Measurements from ENCODE around the gene ARHGEF18. TPM values are rescaled to one million over a fixed set of nuclear protein-coding genes. Genes with fewer than 3 reads are reported as not detected.

The ARHGEF18 gene
- total and polyA plus RNA-seq, 2 of the 13 experiments (the other 11 are each of a cell fraction or from before 2014, with no cell fraction given), result 4.2 to 17.5 TPM

DNA sequence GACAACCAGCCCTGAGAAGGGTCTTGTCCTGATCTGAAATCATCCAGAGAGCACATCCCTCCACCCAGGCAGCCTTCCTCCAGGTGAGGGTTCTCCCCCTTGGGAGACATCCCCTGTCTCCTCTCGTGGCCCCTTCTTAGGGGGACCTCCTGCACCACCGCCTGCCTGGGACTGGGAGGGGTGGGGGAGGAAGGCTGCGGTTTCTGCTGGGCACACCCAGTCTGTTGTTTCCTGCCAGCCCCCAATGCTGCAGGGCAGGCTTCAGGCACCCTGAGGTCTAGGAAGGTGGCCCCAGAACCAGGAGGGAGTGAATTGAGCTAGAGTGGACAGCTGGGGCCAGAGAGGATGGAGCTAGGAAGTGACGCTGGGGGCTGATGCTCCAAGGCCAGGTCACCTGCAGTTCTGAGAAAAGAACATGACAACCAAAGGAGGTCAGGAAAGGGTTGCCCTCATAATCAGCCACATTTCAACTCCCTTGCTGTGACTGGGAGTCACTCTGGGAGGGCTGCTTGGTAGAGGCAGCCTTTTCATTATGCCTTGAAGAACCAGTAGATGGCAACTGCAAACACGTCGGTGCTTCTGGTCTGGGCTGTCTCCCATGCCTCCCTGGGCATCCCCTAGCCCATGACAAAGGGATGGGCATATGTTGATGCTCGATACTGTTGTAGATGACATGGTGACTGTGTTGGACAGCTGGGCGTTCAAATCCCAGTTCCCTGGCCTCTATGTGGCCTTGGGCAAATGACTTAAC, 1.4 kb downstream of the ARHGEF18 start (continued):
- TF ChIP-seq, protein P1, sequence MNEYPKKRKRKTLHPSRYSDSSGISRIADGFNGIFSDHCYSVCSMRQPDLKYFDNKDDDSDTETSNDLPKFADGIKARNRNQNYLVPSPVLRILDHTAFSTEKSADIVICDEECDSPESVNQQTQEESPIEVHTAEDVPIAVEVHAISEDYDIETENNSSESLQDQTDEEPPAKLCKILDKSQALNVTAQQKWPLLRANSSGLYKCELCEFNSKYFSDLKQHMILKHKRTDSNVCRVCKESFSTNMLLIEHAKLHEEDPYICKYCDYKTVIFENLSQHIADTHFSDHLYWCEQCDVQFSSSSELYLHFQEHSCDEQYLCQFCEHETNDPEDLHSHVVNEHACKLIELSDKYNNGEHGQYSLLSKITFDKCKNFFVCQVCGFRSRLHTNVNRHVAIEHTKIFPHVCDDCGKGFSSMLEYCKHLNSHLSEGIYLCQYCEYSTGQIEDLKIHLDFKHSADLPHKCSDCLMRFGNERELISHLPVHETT (CRISPR knock-in tag; conservative IDR thresholded peaks at IDR 0.05), result no peak
- TF ChIP-seq MYC (CRISPR knock-in tag; IDR thresholded peaks at IDR 0.05; ENCODE audit: borderline replicate concordance), result no peak
- TF ChIP-seq, protein P2, sequence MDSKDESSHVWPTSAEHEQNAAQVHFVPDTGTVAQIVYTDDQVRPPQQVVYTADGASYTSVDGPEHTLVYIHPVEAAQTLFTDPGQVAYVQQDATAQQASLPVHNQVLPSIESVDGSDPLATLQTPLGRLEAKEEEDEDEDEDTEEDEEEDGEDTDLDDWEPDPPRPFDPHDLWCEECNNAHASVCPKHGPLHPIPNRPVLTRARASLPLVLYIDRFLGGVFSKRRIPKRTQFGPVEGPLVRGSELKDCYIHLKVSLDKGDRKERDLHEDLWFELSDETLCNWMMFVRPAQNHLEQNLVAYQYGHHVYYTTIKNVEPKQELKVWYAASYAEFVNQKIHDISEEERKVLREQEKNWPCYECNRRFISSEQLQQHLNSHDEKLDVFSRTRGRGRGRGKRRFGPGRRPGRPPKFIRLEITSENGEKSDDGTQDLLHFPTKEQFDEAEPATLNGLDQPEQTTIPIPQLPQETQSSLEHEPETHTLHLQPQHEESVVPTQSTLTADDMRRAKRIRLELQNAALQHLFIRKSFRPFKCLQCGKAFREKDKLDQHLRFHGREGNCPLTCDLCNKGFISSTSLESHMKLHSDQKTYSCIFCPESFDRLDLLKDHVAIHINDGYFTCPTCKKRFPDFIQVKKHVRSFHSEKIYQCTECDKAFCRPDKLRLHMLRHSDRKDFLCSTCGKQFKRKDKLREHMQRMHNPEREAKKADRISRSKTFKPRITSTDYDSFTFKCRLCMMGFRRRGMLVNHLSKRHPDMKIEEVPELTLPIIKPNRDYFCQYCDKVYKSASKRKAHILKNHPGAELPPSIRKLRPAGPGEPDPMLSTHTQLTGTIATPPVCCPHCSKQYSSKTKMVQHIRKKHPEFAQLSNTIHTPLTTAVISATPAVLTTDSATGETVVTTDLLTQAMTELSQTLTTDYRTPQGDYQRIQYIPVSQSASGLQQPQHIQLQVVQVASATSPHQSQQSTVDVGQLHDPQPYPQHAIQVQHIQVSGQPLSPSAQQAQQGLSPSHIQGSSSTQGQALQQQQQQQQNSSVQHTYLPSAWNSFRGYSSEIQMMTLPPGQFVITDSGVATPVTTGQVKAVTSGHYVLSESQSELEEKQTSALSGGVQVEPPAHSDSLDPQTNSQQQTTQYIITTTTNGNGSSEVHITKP (CRISPR knock-in tag; IDR thresholded peaks at IDR 0.05; ENCODE audit: low read depth), result no peak
- TF ChIP-seq, protein P3, sequence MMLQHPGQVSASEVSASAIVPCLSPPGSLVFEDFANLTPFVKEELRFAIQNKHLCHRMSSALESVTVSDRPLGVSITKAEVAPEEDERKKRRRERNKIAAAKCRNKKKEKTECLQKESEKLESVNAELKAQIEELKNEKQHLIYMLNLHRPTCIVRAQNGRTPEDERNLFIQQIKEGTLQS (CRISPR knock-in tag; IDR thresholded peaks at IDR 0.05), result no peak
- no peak for TF ChIP-seq SRY (CRISPR knock-in tag; IDR thresholded peaks at IDR 0.05)
- no peak for TF ChIP-seq ZNF256 (CRISPR knock-in tag; conservative IDR thresholded peaks at IDR 0.05)
- no peak for TF ChIP-seq ZNF33B (CRISPR knock-in tag; IDR thresholded peaks at IDR 0.05)
- no peak for TF ChIP-seq ZNF446 (CRISPR knock-in tag; IDR thresholded peaks at IDR 0.05)
- TF ChIP-seq, protein P4, sequence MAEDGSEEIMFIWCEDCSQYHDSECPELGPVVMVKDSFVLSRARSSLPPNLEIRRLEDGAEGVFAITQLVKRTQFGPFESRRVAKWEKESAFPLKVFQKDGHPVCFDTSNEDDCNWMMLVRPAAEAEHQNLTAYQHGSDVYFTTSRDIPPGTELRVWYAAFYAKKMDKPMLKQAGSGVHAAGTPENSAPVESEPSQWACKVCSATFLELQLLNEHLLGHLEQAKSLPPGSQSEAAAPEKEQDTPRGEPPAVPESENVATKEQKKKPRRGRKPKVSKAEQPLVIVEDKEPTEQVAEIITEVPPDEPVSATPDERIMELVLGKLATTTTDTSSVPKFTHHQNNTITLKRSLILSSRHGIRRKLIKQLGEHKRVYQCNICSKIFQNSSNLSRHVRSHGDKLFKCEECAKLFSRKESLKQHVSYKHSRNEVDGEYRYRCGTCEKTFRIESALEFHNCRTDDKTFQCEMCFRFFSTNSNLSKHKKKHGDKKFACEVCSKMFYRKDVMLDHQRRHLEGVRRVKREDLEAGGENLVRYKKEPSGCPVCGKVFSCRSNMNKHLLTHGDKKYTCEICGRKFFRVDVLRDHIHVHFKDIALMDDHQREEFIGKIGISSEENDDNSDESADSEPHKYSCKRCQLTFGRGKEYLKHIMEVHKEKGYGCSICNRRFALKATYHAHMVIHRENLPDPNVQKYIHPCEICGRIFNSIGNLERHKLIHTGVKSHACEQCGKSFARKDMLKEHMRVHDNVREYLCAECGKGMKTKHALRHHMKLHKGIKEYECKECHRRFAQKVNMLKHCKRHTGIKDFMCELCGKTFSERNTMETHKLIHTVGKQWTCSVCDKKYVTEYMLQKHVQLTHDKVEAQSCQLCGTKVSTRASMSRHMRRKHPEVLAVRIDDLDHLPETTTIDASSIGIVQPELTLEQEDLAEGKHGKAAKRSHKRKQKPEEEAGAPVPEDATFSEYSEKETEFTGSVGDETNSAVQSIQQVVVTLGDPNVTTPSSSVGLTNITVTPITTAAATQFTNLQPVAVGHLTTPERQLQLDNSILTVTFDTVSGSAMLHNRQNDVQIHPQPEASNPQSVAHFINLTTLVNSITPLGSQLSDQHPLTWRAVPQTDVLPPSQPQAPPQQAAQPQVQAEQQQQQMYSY (CRISPR knock-in tag; IDR thresholded peaks at IDR 0.05), result no peak

All from HepG2 (cell line).